Gastrocnemius medialis (tissue), 4 donors: ENCODE measurements around the gene EIF3D.

Experiments used
- POLR2A ChIP-seq, 2 donors: fragments of 450-650 bp; IDR thresholded peaks; one replicate each; pipeline ENCODE4 v1.6.1; 2017; ENCODE audit warnings: antibody characterized with exemption in 2 of 2, mild to moderate bottlenecking in 2 of 2, moderate library complexity in 2 of 2
- TF ChIP-seq, protein P1 (sequence below), 5 experiments: fragments of 450-650 bp in 3 of 5; fragments of 200-600 bp in 2 of 5; sonication (generic) in 2 of 5; IDR thresholded peaks in 4 of 5; conservative IDR thresholded peaks in 1 of 5; 1 replicate in 4 of 5; 2 replicates in 1 of 5; pipeline ENCODE4 v1.5.1; 2016 to 2019; ENCODE audit warnings: antibody characterized with exemption in 5 of 5, mild to moderate bottlenecking in 3 of 5, moderate library complexity in 3 of 5

DNA sequence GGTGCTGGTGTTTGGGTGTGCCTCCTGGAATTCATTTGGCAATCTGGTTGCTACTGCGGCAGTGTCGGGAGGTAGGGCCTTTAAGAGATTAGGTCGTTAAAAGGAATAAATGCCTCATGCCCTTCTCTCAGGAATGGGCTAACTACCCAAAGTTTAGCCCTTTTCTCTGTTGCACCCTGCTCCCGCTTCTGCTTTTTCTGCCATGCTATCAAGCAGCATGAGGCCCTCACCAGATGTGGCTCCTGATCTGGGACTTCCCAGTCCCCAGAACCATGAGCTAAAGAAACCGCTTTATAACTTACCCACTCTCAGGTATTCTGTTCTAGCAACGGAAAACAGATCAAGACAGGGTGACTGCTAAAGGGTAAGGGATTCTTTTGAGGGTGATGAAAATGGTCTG lies 6.3 kb downstream of the EIF3D start:
- TF ChIP-seq, protein P1, sequence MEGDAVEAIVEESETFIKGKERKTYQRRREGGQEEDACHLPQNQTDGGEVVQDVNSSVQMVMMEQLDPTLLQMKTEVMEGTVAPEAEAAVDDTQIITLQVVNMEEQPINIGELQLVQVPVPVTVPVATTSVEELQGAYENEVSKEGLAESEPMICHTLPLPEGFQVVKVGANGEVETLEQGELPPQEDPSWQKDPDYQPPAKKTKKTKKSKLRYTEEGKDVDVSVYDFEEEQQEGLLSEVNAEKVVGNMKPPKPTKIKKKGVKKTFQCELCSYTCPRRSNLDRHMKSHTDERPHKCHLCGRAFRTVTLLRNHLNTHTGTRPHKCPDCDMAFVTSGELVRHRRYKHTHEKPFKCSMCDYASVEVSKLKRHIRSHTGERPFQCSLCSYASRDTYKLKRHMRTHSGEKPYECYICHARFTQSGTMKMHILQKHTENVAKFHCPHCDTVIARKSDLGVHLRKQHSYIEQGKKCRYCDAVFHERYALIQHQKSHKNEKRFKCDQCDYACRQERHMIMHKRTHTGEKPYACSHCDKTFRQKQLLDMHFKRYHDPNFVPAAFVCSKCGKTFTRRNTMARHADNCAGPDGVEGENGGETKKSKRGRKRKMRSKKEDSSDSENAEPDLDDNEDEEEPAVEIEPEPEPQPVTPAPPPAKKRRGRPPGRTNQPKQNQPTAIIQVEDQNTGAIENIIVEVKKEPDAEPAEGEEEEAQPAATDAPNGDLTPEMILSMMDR (IDR thresholded peaks at IDR 0.05 in 4 of 5, conservative IDR thresholded peaks at IDR 0.05 in 1 of 5), result no peak
- TF ChIP-seq POLR2A (IDR thresholded peaks at IDR 0.05), result no peak
